Measurements from ENCODE around the gene TBC1D1. TPM values are rescaled to one million over a fixed set of nuclear protein-coding genes. Genes with fewer than 3 reads are reported as not detected.

The TBC1D1 gene
- total and polyA plus RNA-seq, 10 donors = 49.3 to 142 (median 95.5) TPM

GRCh38 chr4:38152305-38152704, 261.4 kb downstream of the TBC1D1 start:
- Histone ChIP-seq H3K4me1 (peaks cover 0 to 24% (median 15%) of the 10 kb centered on the region in 6 donors), H3K36me3 (no peaks in the 10 kb centered on the region), H3K27ac (no peak overlapping the region), H3K4me3 (no peak overlapping the region), H3K27me3 (replicated peaks in 1 of 7) (no peaks in the 10 kb centered on the region), H3K9me3 (no peaks in the 10 kb centered on the region)
- 76 to 100% (median 91%) methylated on average over 1 of the region's 1 CpG for WGBS, 5 donors
- TF ChIP-seq POLR2A (IDR thresholded peaks at IDR 0.05) (no peak), CTCF (IDR thresholded peaks at IDR 0.05 in 8 of 11, conservative IDR thresholded peaks at IDR 0.05 in 3 of 11) (no peak), POLR2AphosphoS5 (IDR thresholded peaks at IDR 0.05) (no peak)
- intact Hi-C loops (cut with DNase I; ENCODE audit: low total_unique reads) = no loop called here
- DNase-seq = no peak

- H3K27me3 ChIP-seq (replicated peaks in 1 of 7) = no peaks in the 10 kb centered on the region
- H3K9me3 ChIP-seq = no peaks in the 10 kb centered on the region
- no peak overlapping the region for H3K27ac ChIP-seq
- H3K4me3 ChIP-seq = no peak overlapping the region
- TF ChIP-seq CTCF (IDR thresholded peaks at IDR 0.05 in 8 of 11, conservative IDR thresholded peaks at IDR 0.05 in 3 of 11) (no peak), POLR2A (IDR thresholded peaks at IDR 0.05) (no peak), POLR2AphosphoS5 (IDR thresholded peaks at IDR 0.05) (no peak)
- 77 to 94% (median 88%) methylated on average over 7 of the region's 7 CpGs for WGBS, 5 donors
- H3K4me1 ChIP-seq = peaks cover 0 to 24% (median 15%) of the 10 kb centered on the region in 6 donors
- no peak for DNase-seq
- no peaks in the 10 kb centered on the region for H3K36me3 ChIP-seq
- intact Hi-C loops (cut with DNase I; ENCODE audit: low total_unique reads) = no loop called here
Observed at GRCh38 chr4:38152721-38153386, 262.0 kb downstream of the TBC1D1 start.

- H3K4me3 ChIP-seq = no peak overlapping the region
- no peaks in the 10 kb centered on the region for H3K9me3 ChIP-seq
- no peaks in the 10 kb centered on the region for H3K36me3 ChIP-seq
- TF ChIP-seq POLR2A (IDR thresholded peaks at IDR 0.05) = no peak
- TF ChIP-seq CTCF (IDR thresholded peaks at IDR 0.05 in 8 of 11, conservative IDR thresholded peaks at IDR 0.05 in 3 of 11) = no peak
- no peak for TF ChIP-seq POLR2AphosphoS5 (IDR thresholded peaks at IDR 0.05)
- no peak for DNase-seq
- no peaks in the 10 kb centered on the region for H3K27me3 ChIP-seq (replicated peaks in 1 of 7)
- 67 to 84% (median 72%) methylated on average over 2 of the region's 2 CpGs for WGBS, 5 donors
- H3K4me1 ChIP-seq = peaks cover 0 to 24% (median 15%) of the 10 kb centered on the region in 6 donors
- peak overlapping the region in 1 of 8 donors; percentile 70 for H3K27ac ChIP-seq
- intact Hi-C loops (cut with DNase I; ENCODE audit: low total_unique reads) = no loop called here
Observed at GRCh38 chr4:38153387-38153760, 262.5 kb downstream of the TBC1D1 start.

GRCh38 chr4:38154252-38154651, 263.4 kb downstream of the TBC1D1 start:
- 21 to 59% (median 28%) methylated on average over 5 of the region's 5 CpGs for WGBS, 5 donors
- Histone ChIP-seq H3K36me3 (no peaks in the 10 kb centered on the region), H3K9me3 (no peaks in the 10 kb centered on the region), H3K27me3 (replicated peaks in 1 of 7) (no peaks in the 10 kb centered on the region), H3K4me1 (peaks cover 0 to 24% (median 15%) of the 10 kb centered on the region in 6 donors), H3K27ac (peak overlapping the region in 4 of 8 donors; percentile 23 to 70 (median 47)), H3K4me3 (no peak overlapping the region)
- intact Hi-C loops (cut with DNase I; ENCODE audit: low total_unique reads) = no loop called here
- no peak for TF ChIP-seq POLR2AphosphoS5 (IDR thresholded peaks at IDR 0.05)
- no peak for TF ChIP-seq CTCF (IDR thresholded peaks at IDR 0.05 in 8 of 11, conservative IDR thresholded peaks at IDR 0.05 in 3 of 11)
- no peak for TF ChIP-seq POLR2A (IDR thresholded peaks at IDR 0.05)
- no peak for DNase-seq

Measured in spleen (tissue), 11 donors.